Naive B cell (primary cell): Measurements from ENCODE around the gene TNP1. TPM values are rescaled to one million over a fixed set of nuclear protein-coding genes. Genes with fewer than 3 reads are reported as not detected.

Experiments used
- ATAC-seq, 2 donors: fragments of 150-1000 bp; cut with Tn5 transposase; 2 replicates each; pipeline ENCODE4 v1.10.0; 2021; ENCODE audit warnings: low read depth in 2 of 2, mild to moderate bottlenecking in 2 of 2, moderate library complexity in 2 of 2
- DNase-seq: peaks from one replicate; pipeline ENCODE4 v3.0.0; 2022
- H3K27ac Mint-ChIP-seq, 6 donors: one replicate each; pipeline ENCODE4 v1.8.0; 2020 to 2022; ENCODE audit warnings: mild to moderate bottlenecking in 6 of 6, mixed read lengths in 6 of 6, moderate library complexity in 5 of 6, inconsistent platforms in 2 of 6
- H3K27me3 Mint-ChIP-seq, 3 donors: one replicate each; pipeline ENCODE4 v1.8.0; 2021 to 2022; ENCODE audit warnings: mixed read lengths in 3 of 3, mild to moderate bottlenecking in 1 of 3
- H3K36me3 Mint-ChIP-seq, 2 donors: one replicate each; pipeline ENCODE4 v1.8.0; 2020 to 2022; ENCODE audit warnings: mixed read lengths in 2 of 2, inconsistent platforms in 1 of 2, mild to moderate bottlenecking in 1 of 2
- H3K4me1 Mint-ChIP-seq, 3 donors: one replicate each; pipeline ENCODE4 v1.8.0; 2020 to 2022; ENCODE audit warnings: mixed read lengths in 3 of 3, inconsistent platforms in 1 of 3, mild to moderate bottlenecking in 1 of 3, moderate library complexity in 1 of 3
- H3K4me3 Mint-ChIP-seq, 8 donors: one replicate each; pipeline ENCODE4 v1.8.0; 2020 to 2022; ENCODE audit warnings: mild to moderate bottlenecking in 8 of 8, mixed read lengths in 8 of 8, moderate library complexity in 8 of 8, inconsistent platforms in 2 of 8
- H3K9me3 Mint-ChIP-seq, 7 donors: one replicate each; pipeline ENCODE4 v1.8.0; 2020 to 2022; ENCODE audit warnings: mixed read lengths in 7 of 7, mild to moderate bottlenecking in 5 of 7, inconsistent platforms in 2 of 7, moderate library complexity in 1 of 7
- polyA plus RNA-seq, 6 donors: library from polyadenylated mRNA; unstranded; fragments of 300-500 nt; fragmentation: Illumina TruSeq; gene quantifications; one replicate each; pipeline ENCODE4 v1.2.3, GENCODE V29; 2021; ENCODE audit warnings: low read depth in 6 of 6

The TNP1 gene
- polyA plus RNA-seq, 6 donors from 2014 or later, result not detected

- ATAC-seq (no peak), DNase-seq (no peak)
- H3K27ac Mint-ChIP-seq, result no peak overlapping the region
- H3K27me3 Mint-ChIP-seq, result peaks cover 5 to 12% (median 7%) of the 10 kb centered on the region in 3 donors
- no peaks in the 10 kb centered on the region for H3K36me3 Mint-ChIP-seq
- H3K9me3 Mint-ChIP-seq, result peaks cover 0 to 7% (median 0%) of the 10 kb centered on the region in 7 donors
- H3K4me3 Mint-ChIP-seq, result no peak overlapping the region
- no peaks in the 10 kb centered on the region for H3K4me1 Mint-ChIP-seq
Measured at GRCh38 chr2:216850665-216851322, 9.1 kb downstream of the TNP1 start.

- Mint-ChIP-seq H3K4me3 (no peak overlapping the region), H3K36me3 (no peaks in the 10 kb centered on the region)
- DNase-seq, result no peak
Measured at GRCh38 chr2:216849987-216850386, 9.9 kb downstream of the TNP1 start.

GRCh38 chr2:216845426-216845825 is 14.4 kb downstream of the TNP1 start:
- Mint-ChIP-seq H3K4me1 (no peaks in the 10 kb centered on the region), H3K4me3 (no peak overlapping the region), H3K27ac (no peak overlapping the region), H3K36me3 (no peaks in the 10 kb centered on the region), H3K9me3 (peaks cover 0 to 18% (median 2%) of the 10 kb centered on the region in 7 donors), H3K27me3 (peaks cover 7 to 12% (median 7%) of the 10 kb centered on the region in 3 donors)
- no peak for ATAC-seq
- DNase-seq, result no peak

More at GRCh38 chr2:216849987-216850386, 9.9 kb downstream of the TNP1 start:
- H3K9me3 Mint-ChIP-seq, result peaks cover 0 to 15% (median 0%) of the 10 kb centered on the region in 7 donors
- peaks cover 5 to 12% (median 7%) of the 10 kb centered on the region in 3 donors for H3K27me3 Mint-ChIP-seq
- H3K4me1 Mint-ChIP-seq, result no peaks in the 10 kb centered on the region
- H3K27ac Mint-ChIP-seq, result no peak overlapping the region
- no peak for ATAC-seq

GRCh38 chr2:216842636-216843035 is 17.2 kb downstream of the TNP1 start:
- peaks cover 8 to 17% (median 15%) of the 10 kb centered on the region in 3 donors for H3K27me3 Mint-ChIP-seq
- DNase-seq, result no peak
- no peak for ATAC-seq
- H3K4me3 Mint-ChIP-seq, result no peak overlapping the region
- no peaks in the 10 kb centered on the region for H3K4me1 Mint-ChIP-seq
- peaks cover 0 to 18% (median 2%) of the 10 kb centered on the region in 7 donors for H3K9me3 Mint-ChIP-seq
- H3K36me3 Mint-ChIP-seq, result no peaks in the 10 kb centered on the region
- no peak overlapping the region for H3K27ac Mint-ChIP-seq

GRCh38 chr2:216839688-216840087 is 20.2 kb downstream of the TNP1 start:
- DNase-seq, result no peak
- Mint-ChIP-seq H3K4me1 (no peaks in the 10 kb centered on the region), H3K9me3 (peaks cover 0 to 11% (median 2%) of the 10 kb centered on the region in 7 donors), H3K4me3 (no peak overlapping the region), H3K27ac (no peak overlapping the region), H3K36me3 (no peaks in the 10 kb centered on the region), H3K27me3 (peaks cover 11 to 33% (median 17%) of the 10 kb centered on the region in 3 donors)
- no peak for ATAC-seq

GRCh38 chr2:216838151-216838550 is 21.7 kb downstream of the TNP1 start:
- no peak overlapping the region for H3K27ac Mint-ChIP-seq
- peaks cover 18 to 33% (median 20%) of the 10 kb centered on the region in 3 donors for H3K27me3 Mint-ChIP-seq
- peaks cover 0 to 11% (median 3%) of the 10 kb centered on the region in 7 donors for H3K9me3 Mint-ChIP-seq
- no peaks in the 10 kb centered on the region for H3K4me1 Mint-ChIP-seq
- H3K36me3 Mint-ChIP-seq, result no peaks in the 10 kb centered on the region
- no peak for ATAC-seq
- no peak overlapping the region for H3K4me3 Mint-ChIP-seq
- DNase-seq, result no peak

GRCh38 chr2:216837740-216838139 is 22.1 kb downstream of the TNP1 start:
- Mint-ChIP-seq H3K9me3 (peaks cover 0 to 11% (median under 1%) of the 10 kb centered on the region in 7 donors), H3K36me3 (no peaks in the 10 kb centered on the region)

GRCh38 chr2:216833061-216833460 is 26.8 kb downstream of the TNP1 start:
- Mint-ChIP-seq H3K4me1 (no peaks in the 10 kb centered on the region), H3K9me3 (peaks cover 0 to 9% (median 2%) of the 10 kb centered on the region in 7 donors), H3K27me3 (peaks cover 24 to 29% (median 29%) of the 10 kb centered on the region in 3 donors), H3K4me3 (no peak overlapping the region), H3K36me3 (no peaks in the 10 kb centered on the region), H3K27ac (no peak overlapping the region)
- ATAC-seq (no peak), DNase-seq (no peak)

More at GRCh38 chr2:216837740-216838139, 22.1 kb downstream of the TNP1 start:
- Mint-ChIP-seq H3K4me3 (no peak overlapping the region), H3K27me3 (peaks cover 18 to 33% (median 20%) of the 10 kb centered on the region in 3 donors), H3K27ac (no peak overlapping the region), H3K4me1 (no peaks in the 10 kb centered on the region)
- DNase-seq (no peak), ATAC-seq (no peak)

- DNase-seq (no peak), ATAC-seq (no peak)
- H3K27ac Mint-ChIP-seq, result no peak overlapping the region
- H3K9me3 Mint-ChIP-seq, result peaks cover 0 to 10% (median 2%) of the 10 kb centered on the region in 7 donors
- H3K4me1 Mint-ChIP-seq, result no peaks in the 10 kb centered on the region
- no peak overlapping the region for H3K4me3 Mint-ChIP-seq
- H3K27me3 Mint-ChIP-seq, result peaks cover 13 to 31% (median 19%) of the 10 kb centered on the region in 3 donors
- no peaks in the 10 kb centered on the region for H3K36me3 Mint-ChIP-seq
Measured at GRCh38 chr2:216830346-216830745, 29.5 kb downstream of the TNP1 start.

GRCh38 chr2:216829533-216829932 is 30.3 kb downstream of the TNP1 start:
- no peak overlapping the region for H3K4me3 Mint-ChIP-seq
- H3K9me3 Mint-ChIP-seq, result peaks cover 0 to 9% (median 2%) of the 10 kb centered on the region in 7 donors
- DNase-seq, result no peak

GRCh38 chr2:216827073-216827720 is 32.7 kb downstream of the TNP1 start:
- ATAC-seq, result no peak
- H3K36me3 Mint-ChIP-seq, result no peaks in the 10 kb centered on the region
- H3K27ac Mint-ChIP-seq, result no peak overlapping the region
- no peaks in the 10 kb centered on the region for H3K4me1 Mint-ChIP-seq
- DNase-seq, result no peak
- H3K27me3 Mint-ChIP-seq, result peaks cover 7 to 25% (median 19%) of the 10 kb centered on the region in 3 donors
- H3K4me3 Mint-ChIP-seq, result no peak overlapping the region
- peaks cover 0 to 9% (median 2%) of the 10 kb centered on the region in 7 donors for H3K9me3 Mint-ChIP-seq

More at GRCh38 chr2:216829533-216829932, 30.3 kb downstream of the TNP1 start:
- peaks cover 13 to 26% (median 19%) of the 10 kb centered on the region in 3 donors for H3K27me3 Mint-ChIP-seq
- no peak overlapping the region for H3K27ac Mint-ChIP-seq
- no peak for ATAC-seq
- H3K4me1 Mint-ChIP-seq, result no peaks in the 10 kb centered on the region
- H3K36me3 Mint-ChIP-seq, result no peaks in the 10 kb centered on the region

- Mint-ChIP-seq H3K4me3 (no peak overlapping the region), H3K4me1 (no peaks in the 10 kb centered on the region), H3K9me3 (peaks cover 2 to 12% (median 6%) of the 10 kb centered on the region in 7 donors), H3K27me3 (peaks cover 0 to 23% (median 10%) of the 10 kb centered on the region in 3 donors), H3K36me3 (peaks cover 0 to 4% of the 10 kb centered on the region in 2 donors), H3K27ac (no peak overlapping the region)
- ATAC-seq, result no peak
- DNase-seq, result no peak
Measured at GRCh38 chr2:216822470-216822869, 37.4 kb downstream of the TNP1 start.

GRCh38 chr2:216820709-216821108 is 39.2 kb downstream of the TNP1 start:
- ATAC-seq, result no peak
- Mint-ChIP-seq H3K4me3 (no peak overlapping the region), H3K27me3 (peaks cover 7 to 20% (median 14%) of the 10 kb centered on the region in 3 donors), H3K9me3 (peaks cover 0 to 12% (median 5%) of the 10 kb centered on the region in 7 donors), H3K4me1 (no peaks in the 10 kb centered on the region), H3K27ac (no peak overlapping the region), H3K36me3 (peaks cover 0 to 4% of the 10 kb centered on the region in 2 donors)
- DNase-seq, result no peak

GRCh38 chr2:216819766-216820165 is 40.1 kb downstream of the TNP1 start:
- ATAC-seq (no peak), DNase-seq (no peak)
- no peak overlapping the region for H3K4me3 Mint-ChIP-seq
- H3K27ac Mint-ChIP-seq, result no peak overlapping the region
- peaks cover 0 to 12% (median 5%) of the 10 kb centered on the region in 7 donors for H3K9me3 Mint-ChIP-seq
- H3K4me1 Mint-ChIP-seq, result no peaks in the 10 kb centered on the region
- H3K36me3 Mint-ChIP-seq, result peaks cover 0 to 4% of the 10 kb centered on the region in 2 donors
- H3K27me3 Mint-ChIP-seq, result peaks cover 13 to 21% (median 15%) of the 10 kb centered on the region in 3 donors
